HepG2 (cell line): ENCODE results near the gene IFNAR2.

Experiments
- CEBPZ ChIP-seq: IDR thresholded peaks from 2 replicates; pipeline ENCODE4 v1.6.1; 2012; ENCODE audit warnings: low read length, improper control_type of control experiment
- CTCF ChIP-seq: sonication (generic); formaldehyde crosslinking; IDR thresholded peaks from 2 replicates; pipeline ENCODE4 v1.5.0; 2020; ENCODE audit warnings: mild to moderate bottlenecking, missing genetic modification reagents, moderate library complexity
- SETDB1 ChIP-seq: sonication (generic); formaldehyde crosslinking; IDR thresholded peaks from 2 replicates; pipeline ENCODE4 v1.5.1; 2020; ENCODE audit warnings: missing genetic modification reagents, mild to moderate bottlenecking, borderline replicate concordance

GRCh38 chr21:33266050-33266788 is 36.5 kb downstream of the IFNAR2 start, which contains the start of gene IL10RB:
- no peak for TF ChIP-seq CEBPZ
- no peak for TF ChIP-seq SETDB1 (CRISPR knock-in tag)
- TF ChIP-seq CTCF (CRISPR knock-in tag) = peak; percentile 22; the same call in 1 of the 2 replicates
